Daoy (cell line): ENCODE data around the gene RFT1. TPM values are rescaled to one million over a fixed set of nuclear protein-coding genes. Genes with fewer than 3 reads are reported as not detected.
A peak's percentile ranks its signal among the peaks of the same experiment; 100 is the strongest.

Experiments
- DNase-seq: peaks from one replicate; pipeline ENCODE4 v3.0.0-alpha.2; 2015; ENCODE audit warnings: low read depth
- total RNA-seq: library from RNA; depleted of rRNA; stranded (reverse); fragments of >200 nt; shearing (Covaris generic); gene quantifications from 2 replicates; pipeline ENCODE4 v1.2.3, GENCODE V29; 2014; rRNA removed

RFT1 gene, protein sequence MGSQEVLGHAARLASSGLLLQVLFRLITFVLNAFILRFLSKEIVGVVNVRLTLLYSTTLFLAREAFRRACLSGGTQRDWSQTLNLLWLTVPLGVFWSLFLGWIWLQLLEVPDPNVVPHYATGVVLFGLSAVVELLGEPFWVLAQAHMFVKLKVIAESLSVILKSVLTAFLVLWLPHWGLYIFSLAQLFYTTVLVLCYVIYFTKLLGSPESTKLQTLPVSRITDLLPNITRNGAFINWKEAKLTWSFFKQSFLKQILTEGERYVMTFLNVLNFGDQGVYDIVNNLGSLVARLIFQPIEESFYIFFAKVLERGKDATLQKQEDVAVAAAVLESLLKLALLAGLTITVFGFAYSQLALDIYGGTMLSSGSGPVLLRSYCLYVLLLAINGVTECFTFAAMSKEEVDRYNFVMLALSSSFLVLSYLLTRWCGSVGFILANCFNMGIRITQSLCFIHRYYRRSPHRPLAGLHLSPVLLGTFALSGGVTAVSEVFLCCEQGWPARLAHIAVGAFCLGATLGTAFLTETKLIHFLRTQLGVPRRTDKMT
- 7.1 and 12.3 TPM in 2 replicates for total RNA-seq

DNA sequence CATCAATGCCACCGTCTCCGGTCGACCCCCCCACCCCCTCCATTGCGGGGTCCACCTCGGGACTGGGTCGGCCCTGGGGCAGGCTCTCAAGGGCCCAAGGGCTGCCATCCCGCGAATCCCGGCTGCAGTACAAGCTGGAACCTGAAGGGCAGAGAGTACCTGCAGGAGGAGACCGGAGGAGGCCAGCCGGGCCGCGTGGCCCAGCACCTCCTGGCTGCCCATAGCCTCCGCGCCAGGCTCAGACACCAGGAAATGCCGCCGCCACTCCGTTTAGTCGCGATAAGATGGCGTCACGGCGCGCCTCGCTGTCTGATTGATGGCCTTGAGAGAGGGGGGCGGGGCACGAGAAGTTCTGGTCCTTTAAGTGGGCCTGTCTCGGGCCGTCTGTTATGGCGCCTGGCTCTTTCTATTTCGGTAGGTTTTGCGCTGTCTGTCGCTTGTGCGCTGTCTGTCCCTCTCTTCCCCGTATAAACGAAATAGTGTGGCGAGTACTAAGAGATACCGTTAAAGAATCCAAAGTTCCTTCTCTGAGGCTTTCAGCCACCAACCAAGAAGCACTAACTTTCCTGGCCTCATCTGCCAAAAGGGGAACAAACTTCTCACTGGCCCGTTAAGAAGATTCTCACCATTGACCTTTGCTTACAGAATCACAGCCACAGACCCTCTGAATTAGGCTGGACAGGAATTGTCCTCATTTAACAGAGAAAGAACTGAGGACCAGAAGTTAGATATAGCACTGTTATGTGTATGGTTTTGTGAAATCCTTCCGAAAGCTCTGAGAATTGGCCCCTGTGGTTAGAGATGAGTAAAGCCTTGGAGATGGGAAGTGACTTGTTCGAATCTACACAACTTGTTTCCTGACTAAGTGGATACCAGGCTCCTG lies at the start of gene RFT1:
Gene RFT1 (minus strand): TSS at position 257 of the 883 bp plus-strand sequence. CDS start 35 bp downstream, at position 222.
- DNase-seq: peak; percentile 97

DNA sequence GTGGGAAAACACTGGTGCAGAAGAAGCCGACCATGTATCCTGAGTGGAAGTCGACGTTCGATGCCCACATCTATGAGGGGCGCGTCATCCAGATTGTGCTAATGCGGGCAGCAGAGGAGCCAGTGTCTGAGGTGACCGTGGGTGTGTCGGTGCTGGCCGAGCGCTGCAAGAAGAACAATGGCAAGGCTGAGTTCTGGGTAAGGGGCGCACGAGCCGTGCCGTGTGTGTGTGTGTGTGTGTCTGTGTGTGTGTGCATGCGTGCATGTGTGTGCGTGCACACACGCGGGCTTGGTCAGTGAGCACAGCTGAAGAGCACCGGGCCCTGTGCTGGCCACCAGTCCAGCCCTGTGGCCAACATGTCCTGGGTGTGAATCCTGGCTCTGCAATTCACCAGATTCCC lies 49.3 kb upstream of the RFT1 start:
- no peak for DNase-seq

DNA sequence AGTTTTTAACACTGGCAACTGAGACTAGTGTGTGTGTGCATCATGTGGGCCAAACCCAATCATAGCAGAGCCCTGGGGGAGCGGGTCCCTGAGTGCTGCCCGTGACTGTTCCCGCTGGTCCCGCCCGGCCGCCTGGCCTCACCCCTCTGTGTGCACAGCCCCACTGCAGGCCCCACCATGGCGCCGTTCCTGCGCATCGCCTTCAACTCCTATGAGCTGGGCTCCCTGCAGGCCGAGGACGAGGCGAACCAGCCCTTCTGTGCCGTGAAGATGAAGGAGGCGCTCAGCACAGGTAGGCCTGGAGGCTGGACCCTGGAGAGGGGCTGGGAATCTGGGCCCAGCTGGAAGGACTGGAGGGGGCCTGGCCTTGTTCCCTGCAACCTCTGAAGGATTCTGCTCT lies 48.0 kb upstream of the RFT1 start:
- DNase-seq: no peak

DNA sequence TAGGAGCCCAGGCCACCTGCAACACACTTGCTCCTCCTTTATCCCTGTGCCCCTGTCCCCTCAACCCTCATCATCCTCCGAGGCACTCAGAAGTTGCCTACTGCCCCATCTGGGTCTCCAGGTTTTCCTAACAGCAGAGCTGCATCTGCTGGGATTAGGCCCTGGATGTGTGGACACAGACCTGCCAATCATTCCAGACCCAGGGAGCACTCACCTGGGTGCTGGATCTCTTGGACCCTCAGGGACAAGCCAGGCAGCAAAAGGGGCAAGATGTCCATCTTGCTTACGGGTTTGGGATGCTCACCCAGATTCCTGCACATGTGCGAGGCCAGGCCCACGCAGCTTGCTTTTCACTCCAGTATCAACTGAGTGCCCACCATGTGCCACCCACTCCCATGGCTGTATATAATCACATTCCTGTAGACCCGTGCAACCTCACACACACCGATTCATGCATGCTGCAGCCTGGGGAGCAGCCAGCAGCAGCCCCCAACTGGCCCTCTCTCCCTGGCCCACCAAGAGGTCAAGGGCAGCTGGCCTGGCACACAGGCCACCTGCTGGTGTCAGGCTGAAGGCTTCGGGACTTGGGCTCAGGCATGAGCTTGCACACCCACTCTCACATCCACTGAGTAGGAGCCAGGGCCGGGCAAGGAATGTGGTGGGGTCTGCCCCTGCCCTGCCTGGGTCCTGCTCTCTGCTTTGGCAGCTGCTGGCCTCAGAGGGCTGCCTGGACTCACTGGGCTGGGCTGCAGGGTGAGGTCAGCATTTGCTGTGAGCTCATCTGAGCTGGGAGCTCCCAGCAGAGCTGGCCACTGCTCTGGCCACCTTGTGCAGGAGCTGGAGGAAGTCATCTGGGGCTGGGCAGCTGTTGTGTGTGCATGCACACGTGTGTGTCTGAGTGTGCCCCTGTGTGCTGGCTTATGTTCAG lies 45.6 kb upstream of the RFT1 start:
- no peak for DNase-seq

- DNase-seq: no peak
Measured at GRCh38 chr3:53174346-53175250, 44.4 kb upstream of the RFT1 start.

- DNase-seq: no peak
Measured at GRCh38 chr3:53173107-53173506, 42.9 kb upstream of the RFT1 start.

DNA sequence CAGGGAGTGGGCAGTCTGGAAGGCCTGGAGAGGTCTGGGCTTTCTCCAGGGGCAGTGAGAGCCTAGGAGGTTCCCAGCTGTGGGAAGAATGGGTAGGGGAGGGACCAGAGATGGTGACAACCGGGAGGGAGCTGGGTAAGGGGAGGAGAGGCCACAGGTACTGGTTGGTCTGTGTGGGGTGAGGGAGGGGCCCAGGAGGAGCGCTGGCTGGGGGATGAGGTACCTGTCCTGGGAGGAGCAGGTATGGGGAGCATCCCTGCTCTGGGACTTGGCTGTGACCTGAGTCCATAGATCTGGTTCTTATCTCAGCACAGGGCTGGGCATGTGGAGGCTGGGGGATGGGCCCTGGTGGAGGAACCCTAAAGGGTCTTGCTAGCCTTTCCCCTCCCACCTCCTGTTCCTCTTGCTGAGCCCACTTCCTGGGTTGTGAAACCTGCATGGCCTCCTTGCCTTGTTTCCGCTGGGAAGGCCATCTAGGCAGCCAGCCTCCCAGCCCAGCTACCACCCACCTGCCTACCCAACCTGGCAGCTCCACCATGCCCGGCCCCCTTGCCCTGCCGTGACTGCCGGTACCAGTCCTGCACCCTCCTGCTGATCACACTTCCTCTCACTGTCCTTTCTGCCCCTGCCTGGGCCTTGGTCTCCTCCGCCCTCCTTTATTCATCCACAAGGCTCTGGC lies 41.7 kb upstream of the RFT1 start:
- no peak for DNase-seq

GRCh38 chr3:53171064-53171418 lies 40.8 kb upstream of the RFT1 start:
- DNase-seq: no peak

DNA sequence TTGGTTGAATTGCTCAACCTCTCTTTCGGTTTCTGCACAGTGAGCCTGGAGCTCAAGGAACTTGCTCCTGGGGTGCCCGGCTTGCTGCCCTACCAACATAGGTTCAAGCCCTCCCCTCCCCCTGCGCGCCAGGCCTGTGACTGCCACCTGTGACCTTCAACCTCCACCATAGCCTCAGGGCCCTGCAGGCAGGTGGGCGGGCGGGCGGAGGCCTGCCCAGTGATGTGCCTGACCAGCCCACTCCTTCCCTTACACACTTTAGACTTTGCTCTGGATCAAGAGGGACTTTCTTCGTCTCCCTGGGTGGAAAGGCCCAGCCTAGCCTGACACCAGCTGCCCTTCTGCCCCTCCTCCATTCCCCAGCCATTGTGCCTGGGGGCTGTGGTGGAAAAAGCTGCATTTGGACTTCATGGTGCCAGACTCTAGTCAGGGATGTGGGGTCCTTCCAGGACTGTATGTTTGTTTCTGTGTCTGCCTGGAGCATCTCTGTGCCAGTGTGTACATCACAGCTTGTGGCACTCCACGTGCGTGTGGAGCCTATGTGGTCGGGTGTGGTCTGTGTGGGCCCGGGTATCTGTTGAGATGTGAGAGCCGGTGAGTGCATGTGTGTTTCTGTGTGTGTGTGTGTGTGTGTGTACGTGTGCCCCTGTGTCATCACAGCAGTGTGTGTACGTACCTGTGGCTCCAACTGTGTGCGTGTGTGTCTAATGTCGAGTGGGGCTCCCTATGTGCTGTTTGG lies 40.3 kb upstream of the RFT1 start:
- DNase-seq: no peak

DNA sequence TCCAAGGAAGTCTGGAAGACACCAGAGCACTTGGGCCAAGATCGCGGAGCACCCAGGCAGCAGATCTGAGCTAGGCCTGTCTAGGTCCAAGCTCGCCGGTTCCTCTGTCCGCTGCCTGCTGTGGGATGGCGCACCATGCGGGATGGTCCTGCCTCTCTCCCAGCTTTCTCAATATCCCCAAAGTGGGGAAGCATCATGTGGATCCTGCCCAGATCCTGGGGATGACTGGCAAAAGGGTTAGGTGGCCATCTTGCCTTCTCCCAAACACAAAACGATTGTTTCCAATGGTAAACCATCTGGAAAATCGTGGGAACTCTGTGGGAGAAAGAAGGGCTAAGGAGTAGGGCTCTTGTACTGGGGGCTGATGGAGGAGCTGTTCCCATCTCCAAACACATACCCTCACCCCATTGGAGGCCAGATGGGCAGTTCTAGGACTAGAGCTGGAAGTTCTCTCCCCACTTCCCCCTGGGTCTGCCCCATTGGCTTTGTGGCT lies 39.6 kb upstream of the RFT1 start:
- DNase-seq: no peak

- DNase-seq: no peak
Measured at GRCh38 chr3:53169045-53169831, 39.0 kb upstream of the RFT1 start.

DNA sequence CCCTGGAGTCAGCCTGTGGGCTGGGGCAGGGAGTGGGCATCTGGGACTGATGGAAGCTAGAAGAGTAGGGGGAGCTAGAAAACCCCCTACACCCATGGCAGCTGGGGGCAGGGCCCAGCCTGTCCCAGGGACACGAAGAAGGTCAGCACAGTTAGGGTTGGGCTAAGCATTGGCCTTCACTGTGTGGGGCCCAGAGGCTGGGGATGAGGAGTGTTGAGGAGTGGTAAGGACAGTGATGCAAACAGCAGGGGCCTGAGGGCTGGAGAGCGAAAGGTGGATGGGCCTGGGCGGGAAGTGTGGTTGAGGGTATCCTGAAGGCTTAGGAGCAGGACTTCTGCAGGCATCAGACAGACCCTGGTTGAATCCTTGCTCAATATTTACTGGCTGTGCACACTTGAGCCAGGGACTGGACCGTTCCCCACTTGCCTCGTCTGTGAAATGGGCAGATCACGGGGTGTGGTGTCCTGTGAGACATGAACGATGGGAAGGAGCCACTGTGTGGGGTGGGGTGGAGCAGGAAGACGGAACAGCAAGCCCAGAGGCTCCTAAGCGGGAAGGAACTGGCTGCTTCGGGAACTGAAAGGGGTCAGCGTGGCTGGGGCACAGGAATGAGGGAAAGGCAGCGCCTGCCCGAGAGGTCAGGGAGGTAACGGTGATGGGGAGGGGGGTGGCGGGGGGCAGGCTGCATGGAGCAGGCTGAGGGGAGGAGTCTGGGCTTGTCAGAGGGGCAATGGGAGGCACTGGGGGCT lies 38.1 kb upstream of the RFT1 start:
- DNase-seq: no peak

DNA sequence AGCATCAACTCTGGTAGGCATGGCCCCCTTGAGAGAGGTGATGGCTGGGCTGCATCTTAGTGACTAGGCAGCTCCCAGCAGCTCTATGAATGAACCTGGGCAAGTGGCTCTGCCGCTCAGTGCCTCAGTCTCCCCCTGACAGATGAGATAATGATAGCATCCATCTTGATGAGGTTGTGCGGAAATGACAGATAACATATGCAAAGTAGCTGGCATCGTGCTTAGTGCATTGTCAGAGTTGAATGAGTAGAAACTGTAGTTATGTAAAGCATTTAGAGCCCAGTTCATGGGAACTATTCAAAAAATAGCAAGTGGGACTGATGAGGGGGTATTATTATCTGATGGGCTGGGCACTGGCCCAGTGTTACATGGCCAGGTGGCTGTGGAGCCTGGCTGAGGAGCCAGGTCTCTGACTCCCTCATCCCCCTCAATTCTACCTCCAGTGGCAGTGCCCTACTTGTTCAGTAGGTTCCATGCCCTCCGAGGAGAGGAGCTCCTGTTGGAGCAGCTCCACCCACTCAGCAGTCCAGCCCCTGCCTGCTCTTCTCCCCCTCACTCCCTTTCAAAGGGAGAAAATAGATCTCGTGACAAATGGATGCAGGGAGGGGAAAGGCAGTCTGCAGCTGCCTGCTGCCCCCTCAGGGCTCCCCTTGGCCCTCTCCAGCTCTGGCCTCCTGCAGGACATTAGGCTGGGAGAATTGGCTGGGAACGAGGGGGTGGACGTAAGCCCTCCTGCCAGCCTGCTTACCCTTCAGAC lies 37.4 kb upstream of the RFT1 start:
- no peak for DNase-seq

- peak; percentile 63 for DNase-seq
Measured at GRCh38 chr3:53166781-53167291, 36.6 kb upstream of the RFT1 start.

DNA sequence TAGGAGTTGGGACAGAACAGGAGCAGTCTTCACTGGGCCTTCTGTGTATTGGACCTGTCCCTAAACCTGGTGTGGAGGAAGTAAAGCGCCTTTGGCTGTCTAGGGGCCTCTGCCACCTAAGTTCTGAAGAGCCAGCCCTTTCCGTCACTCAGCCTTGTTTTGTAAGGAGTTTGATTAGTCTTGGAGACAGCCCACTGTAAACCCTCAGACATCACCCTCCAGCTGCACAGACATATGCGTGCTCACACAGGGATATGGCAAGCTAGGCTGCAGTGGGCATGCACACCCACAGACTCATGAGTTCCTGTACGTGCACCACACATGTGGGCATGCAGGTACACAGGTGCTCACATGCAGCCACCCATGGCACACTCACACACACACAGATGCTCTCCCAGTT lies 36.0 kb upstream of the RFT1 start:
- no peak for DNase-seq

DNA sequence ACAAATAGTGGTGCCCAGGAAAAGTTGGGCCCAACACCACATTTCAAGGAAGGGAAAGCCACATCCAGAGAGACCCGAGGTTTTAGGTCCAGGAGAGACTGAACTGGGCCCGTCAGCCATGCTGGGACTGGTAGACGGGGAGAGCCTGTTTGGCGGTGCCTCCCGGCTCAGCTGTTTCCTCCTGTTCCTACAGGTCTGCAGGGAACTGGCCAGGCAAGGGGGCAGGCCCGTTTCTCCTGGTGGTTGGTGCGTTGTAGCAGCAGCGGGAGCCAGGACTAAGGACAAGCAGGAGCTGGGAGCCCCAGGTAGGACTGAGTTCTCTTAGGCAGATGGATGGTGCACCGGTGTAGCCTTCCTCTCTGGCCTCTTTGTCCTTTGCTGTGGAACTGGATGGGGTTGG lies 34.7 kb upstream of the RFT1 start:
- DNase-seq: no peak
